ENCODE results near the gene ALG14.
"Not testable (repeated sequence)": the region's sequence is repeated elsewhere in the genome, so short reads cannot be mapped to it uniquely, and the experiment has no call there.

ALG14 gene

DNA sequence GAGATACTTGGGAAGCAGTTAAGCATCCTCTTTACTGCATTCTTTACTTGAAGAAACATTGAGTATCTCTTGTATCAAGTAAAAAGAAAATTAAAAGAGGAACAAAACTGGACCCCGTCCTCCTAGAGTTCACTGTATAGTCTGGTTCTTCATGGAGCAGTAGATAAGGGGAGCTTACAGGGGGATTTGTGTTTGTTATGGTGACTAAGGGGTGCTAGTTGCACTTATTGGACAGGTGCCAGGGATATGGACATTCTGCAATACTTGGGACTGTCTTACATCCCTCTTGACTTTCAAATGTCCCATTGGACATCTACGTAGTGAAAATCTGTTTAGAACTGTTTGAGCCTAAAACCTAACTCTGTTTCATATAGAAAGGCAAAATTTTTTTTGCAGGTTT, 67.2 kb downstream of the ALG14 start:
- DNase-seq = no peak

DNA sequence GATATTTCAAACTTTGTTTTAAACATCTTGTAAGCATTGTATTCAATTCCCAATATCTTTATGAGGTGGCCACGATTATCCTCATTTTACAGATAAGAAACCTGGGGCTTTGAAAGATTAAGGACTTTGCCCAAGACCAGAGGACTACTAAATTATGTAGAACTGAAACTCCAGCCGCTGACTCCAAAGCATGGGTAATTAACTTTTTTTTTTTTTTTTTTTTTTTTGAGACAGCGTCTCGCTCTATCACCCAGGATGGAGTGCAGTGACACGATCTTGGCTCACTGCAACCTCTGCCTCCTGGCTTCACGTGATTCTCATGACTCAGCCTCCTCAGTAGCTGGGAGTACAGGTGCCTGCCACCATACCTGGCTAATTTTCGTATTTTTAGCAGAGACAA, 68.7 kb downstream of the ALG14 start:
- no peak for DNase-seq

DNA sequence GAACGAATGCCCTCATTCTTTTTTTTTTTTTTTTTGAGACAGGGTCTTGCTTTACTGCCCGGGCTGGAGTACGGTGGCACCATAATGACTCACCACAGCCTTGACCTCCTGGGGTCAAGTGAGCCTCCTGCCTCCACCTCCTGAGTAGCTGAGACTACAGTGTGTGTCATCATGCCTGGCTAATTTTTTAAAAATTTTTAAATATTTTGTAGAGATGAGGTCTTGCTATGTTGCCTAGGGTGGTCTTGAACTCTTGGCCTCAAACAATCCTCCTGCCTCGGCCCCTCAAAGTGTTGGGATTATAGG, 69.4 kb downstream of the ALG14 start:
- DNase-seq = no peak

DNA sequence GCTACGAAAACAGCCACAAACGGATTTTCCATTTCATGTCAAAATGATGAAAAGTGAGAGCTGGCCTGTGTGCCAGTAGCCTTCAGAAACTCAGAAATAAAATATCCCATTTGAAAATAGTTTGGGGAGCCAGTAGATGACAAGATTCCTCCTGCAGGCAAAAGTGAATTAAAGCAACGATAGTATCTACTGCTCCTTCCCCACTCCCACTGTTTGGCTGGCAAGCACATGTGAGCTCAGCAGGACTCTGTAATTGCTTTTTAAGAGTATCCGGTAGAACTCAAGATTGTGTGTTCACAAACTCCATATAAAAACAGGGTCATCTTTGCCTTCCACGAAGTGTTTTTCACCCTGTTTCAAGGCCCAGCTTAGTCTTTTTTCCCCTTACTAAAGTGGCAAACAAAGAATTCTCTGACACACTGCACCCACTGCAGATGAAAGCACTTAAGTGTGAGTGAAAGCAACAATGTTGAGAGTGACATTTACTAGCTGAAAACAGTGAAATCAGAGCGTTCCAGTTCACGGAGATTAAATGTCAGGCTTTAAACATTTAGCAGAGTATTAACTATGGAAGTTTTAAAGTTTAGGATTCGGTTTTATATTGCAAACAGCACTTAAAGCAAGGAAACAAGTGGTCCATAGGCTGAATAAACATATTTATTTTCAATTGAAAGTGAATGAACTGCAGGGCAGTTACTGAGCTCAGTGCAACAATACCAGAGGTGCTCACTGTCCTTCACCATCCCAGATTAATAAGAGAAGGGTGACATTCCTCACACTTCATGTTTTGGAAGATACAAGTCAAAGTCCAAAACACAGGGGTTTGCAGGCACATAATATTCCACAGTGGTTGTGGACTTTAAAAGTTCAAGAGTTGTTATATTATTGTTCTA, 70.0 kb downstream of the ALG14 start:
- no peak for DNase-seq

DNA sequence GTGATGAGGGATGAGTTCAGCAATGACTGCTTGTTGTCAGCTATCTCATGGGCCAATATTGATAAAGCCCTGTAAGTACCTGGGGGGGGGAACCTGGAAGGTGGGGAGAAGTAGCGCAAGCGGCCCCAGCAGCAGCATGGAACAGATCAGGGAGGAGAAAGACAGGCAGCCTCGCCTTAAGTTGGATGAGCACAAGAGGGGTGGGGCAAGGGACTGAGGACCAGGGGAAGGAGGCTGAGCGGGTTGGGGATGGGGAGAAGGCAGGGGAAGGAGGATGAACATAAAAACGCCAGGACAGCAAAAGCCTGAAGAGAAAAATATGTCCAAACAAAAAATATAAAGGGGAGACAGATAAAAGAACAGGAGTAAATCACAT, 70.6 kb downstream of the ALG14 start:
- DNase-seq = no peak

DNA sequence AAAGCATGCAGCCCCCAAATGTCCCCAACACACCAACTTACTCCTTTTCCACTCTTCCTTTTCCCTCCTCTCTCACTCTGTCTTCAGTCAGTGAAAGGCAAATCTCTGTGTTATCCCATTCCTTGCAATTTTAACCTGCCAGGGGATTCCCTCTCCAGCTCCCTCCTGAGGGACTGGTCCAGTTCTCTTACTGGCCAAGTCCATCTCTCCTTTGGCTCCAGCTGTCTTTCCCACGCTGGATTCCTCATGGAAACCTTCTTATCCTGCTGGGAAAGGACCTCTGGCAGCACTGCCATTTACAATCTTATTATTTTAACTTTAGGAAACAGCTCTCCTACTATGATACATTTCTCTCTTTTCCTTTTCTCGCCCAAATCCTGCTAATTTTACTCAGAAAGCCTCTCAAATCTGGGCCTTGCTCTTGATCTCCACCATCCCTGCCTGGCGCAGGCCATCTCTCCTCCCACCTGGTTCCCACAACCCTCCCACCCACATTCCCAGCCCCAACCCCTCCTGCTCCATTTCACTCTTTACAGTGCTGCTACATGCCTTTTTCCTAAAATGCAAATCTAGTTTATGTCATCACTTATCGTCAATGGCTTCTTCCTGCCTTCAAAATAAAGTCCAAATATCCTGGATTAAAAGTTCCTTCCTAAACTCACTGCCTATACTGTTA, 73.2 kb downstream of the ALG14 start:
- no peak for DNase-seq

DNA sequence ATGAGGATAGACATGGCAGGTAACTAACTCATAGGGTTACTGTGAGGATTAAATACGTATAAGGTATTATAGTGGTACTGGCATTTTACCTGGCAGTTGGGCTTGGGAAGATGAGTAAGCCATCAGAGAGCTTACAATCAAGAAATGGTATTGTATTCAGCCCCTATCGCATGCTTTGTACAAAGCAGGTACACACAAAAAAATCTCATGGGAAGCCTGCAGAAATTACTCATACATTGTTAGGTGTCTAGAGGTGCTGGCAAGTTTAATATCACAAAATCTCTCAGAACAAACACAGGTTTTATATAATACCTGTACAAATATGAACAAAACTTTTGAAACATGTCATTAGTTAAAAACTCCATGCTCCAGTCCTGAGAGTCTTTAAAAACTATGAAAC, 74.0 kb downstream of the ALG14 start:
- DNase-seq = no peak

DNA sequence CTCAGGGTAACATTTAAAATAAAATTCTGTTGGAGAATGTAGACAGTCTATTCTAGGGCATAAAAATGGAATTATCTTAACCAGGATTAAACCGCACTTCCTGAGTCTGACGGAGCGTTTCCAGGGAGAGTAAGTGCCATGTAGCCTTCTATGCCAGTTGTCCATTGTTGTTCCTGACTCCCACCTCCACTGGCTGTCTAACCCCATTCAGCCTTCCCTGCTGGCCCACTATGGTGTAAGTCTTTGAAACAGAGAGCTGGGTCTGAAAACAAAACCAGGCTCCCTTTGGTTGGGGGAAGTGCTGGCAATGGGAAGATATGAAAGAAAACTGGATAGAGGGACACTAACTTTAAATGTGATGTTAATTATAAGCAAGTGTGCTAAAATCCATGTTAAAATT, 74.6 kb downstream of the ALG14 start:
- DNase-seq = no peak

DNA sequence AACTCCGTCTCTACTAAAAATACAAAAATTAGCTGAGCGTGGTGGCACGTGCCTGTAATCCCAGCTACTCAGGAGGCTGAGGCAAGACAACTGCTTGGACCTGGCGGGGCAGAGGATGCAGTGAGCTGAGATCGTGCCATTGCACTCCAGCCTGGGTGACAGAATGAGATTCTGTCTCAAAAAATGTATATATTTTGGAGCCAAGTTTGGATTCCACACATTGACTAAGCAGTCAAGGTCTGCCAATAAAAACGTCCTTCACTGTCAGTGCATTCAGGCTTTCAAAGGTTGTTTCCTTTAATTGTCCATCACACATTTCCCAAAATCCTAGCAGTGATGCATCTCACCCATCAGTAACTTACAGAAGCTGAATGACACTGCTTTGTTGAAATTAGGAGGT, 77.2 kb downstream of the ALG14 start:
- DNase-seq = not testable (repeated sequence)

DNA sequence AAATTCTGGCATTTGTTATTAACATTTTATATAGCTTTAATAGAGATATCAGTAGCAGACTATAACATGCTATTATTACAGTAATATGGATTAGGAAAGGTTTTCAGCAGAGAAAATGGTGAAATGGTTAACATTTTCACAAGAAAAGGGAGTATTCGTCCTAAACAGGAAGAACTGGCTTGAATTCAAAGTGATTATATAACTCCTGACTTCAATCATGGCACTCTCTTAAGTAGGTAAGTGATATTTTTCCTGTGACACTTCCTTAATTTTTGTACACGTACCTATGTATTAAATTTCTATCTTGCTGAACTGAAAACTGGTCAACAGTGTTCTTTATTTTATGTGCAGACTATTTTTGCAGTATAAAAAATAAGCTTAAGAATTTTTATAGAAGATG, 77.9 kb downstream of the ALG14 start:
- no peak for DNase-seq

DNA sequence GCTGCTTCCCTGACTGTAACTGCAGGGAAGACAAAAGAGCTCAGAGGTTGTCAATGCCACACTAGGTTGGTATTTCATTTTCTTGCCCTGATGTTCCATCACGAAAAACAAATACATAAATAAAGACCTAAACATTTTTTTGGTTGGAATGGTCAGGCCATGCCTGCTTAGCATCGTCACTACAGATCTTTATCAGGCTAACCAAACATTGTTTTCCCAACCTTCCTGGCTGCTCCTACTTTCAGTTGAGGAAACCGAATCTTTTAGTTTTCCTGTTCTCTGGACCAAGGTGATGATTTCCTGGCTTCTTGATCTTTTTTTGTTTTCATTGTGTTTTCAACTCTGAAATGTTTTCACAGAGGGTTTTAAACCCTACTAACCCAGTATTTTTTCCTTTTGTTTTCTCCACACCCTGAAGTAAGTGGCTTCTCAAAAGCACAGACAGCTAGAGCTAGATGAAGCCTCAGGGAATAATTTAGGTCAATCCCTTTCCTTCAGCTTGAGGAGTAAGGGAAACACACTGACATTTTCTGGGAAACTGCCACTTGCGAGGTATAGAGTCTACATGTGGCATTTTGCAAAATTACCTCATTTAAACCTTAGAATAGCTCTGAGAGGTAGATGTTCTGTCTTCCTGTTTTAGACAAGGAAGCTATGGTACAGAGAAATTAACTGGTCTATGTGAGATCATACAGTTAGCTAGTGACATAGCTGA, 78.7 kb downstream of the ALG14 start:
- DNase-seq = no peak

DNA sequence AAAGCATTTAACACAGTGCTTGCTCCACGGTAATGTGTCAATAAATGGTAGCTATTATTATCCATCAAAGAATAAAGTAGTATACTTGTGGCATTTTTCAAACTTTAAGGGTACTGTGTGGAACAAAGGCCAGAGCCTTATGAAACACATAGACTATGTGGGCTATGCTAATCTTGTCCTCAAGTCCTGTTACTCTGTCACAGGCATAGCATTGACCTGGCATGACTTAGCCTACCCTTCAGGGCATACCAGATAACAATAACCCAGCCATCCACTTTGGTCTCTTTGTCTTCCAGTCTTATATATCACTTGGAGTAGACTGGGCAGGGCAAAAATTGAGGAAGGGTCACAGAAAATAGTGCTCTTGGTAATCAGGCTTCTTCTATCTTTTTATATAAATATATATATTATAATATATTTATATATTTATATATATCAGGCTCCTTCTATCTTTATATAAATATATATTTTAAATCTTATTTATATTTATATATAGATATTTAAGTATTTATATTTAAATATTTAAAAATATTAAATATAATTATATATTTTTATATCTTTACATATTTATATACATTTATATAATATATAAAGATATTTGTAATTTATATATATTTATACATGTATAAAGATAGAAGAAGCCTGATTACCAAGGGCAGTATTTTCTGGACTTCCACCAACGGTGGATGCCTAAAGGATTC, 79.7 kb downstream of the ALG14 start:
- DNase-seq = no peak

DNA sequence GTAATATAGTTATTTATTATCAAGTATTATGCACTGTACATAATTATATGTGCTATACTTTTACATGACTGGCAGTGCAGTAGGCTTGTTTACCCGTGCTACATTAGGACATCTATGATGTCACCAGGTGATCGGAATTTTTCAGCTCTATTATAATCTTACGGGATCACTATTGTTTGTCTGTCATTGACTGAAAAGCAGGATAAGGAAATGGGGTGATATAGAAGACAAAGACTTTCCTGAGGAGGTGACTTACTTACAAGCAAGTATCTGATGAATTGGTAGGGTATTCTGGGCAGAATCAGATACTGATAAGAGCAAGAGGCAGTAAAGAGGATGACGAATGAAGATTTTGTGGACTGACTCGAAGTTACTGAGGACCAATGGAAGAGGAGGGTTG, 80.6 kb downstream of the ALG14 start:
- DNase-seq = no peak

DNA sequence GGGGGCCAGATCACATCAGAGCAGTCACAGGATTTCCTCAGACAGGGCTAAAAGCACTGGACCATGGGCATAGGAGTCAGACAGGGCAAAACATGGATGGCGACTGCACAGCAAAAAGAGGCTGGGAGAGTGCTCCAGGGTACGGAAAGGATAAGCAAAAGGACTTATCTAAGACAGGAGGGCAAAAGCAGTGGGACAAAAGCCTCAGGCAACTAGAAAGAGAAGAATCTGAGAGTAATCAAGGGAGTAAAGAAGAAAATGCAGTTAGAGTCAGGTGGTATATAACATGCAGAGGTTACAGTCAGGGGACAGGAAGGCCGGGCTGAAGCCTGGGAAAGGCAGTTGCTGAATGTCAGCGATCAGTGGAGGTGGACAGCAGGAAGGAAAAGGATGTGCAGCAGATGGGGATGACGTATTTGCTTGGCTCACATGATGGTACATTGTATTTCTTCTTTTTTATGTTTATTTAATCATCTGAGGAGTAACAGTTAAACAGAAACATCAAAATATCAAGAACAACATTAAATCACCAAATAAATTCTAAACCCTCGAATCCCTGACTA, 82.8 kb downstream of the ALG14 start:
- DNase-seq = no peak

DNA sequence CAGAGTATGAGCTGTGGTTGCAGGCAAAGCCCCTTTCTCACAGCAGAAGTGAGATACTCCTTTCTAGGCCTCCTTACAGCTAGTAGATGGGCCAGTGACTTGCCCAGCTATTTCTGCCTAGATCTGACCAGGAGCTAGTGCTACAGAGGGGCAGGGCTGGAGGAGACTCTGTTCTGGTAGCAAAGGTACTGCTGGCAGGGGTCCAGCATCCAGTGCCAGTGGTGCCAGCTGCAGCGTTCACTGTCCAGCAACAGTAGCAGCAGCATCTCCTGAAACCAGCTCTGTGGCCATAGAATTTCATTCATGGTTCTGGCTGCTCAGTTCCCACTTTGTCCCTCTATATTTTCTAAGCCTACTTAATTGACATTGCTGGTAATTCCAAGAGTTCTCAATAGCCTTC, 83.4 kb downstream of the ALG14 start:
- no peak for DNase-seq

DNA sequence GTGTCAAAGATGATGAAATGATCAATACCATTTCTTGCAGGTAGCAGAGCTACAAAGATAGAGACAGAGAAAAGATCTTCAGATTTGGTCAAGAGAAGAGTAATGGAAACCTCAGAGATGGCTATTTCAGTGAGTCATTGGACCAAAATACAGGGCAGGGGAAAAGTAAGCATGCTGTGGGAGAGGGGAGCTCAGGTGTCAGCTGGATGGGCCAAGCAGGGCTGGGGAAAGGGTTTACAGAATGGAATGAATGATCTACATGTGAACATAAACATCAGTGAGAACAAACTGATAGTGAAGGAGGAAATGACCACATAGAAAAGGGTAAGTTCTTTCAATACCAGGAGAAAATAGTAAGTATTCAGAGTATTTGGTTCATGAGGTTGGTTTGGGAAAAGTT, 84.4 kb downstream of the ALG14 start:
- no peak for DNase-seq

DNA sequence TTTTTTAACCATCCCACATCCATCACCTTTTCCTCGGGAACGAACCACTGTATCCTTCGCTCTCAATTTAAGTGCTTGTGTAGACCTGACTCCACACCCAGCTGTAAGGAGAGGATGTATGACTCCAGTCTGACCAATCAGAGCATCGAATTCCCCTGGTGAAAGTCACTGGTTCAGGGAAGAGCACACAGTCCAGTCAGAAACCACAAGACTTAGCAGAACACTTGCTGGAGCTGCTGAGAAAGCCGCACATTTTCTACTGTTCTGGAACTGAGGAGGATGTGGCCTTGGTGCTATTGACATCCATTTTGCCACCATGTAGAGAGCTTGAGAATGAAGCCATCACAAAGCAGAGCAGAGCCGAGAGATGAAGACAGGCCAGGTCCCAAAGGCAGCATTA, 86.0 kb downstream of the ALG14 start:
- DNase-seq = no peak

DNA sequence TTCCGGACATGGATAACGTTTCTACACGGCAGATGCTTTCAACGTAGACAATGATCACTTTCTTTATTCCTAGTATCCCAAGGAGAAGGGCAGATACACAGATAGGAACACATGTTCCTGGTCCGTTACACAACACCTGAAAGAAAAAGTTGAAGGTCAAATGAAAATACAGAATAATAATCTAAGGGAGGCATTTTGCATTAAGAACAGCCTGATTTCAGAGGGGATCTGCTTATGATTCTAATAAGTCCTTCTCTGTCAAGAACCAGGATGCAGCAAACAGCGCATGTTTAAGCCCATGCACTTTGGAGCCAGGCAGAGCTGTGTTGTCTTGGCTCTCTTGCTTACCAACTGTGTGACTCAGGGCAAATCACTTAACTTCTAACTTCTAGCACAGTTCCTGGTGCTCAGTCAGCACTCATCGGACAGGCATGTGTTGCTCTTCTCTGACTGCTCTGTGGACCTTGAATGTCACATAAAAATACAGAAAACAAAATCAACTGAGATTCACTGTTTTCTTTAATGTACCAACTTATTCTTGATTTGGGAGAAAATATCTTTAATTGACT, 89.5 kb downstream of the ALG14 start:
- DNase-seq = no peak

DNA sequence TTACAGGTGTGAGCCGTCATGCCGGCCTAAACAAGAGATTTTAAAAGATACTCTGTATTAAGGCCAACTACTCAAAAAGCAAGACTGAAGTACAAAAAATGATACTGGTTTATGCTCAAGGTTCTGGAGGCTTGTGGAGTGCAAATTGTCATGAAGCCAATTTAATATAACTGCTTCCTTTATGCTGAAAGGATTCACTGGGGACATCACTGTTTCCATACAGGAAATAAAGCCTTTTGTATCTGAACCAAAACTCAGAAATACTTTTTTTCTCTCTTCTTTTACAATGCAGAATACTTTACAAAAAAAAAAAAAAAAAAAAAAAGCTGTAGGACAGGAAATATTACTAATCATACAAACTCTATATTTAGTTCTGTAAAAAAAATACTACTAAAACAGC, 90.4 kb downstream of the ALG14 start:
- DNase-seq = no peak

DNA sequence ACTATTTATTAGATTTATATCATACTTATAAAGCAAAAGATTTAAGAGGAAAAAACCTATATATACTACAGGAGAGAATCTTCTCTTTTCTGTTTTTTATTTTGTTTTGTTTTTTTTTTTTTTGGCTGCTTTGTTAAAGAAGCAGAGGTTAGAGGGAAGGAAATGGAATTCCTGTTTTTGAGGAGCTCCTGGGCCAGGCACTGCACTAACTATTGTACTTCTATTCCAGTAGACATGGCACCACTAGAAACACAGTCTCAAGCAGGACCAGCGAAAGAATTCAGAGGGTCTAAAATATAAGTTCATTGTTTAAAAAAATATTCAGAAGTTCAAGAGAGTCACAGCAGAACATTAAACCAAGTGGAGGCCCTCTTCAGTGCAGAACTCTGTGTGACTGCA, 91.2 kb downstream of the ALG14 start:
- no peak for DNase-seq

DNA sequence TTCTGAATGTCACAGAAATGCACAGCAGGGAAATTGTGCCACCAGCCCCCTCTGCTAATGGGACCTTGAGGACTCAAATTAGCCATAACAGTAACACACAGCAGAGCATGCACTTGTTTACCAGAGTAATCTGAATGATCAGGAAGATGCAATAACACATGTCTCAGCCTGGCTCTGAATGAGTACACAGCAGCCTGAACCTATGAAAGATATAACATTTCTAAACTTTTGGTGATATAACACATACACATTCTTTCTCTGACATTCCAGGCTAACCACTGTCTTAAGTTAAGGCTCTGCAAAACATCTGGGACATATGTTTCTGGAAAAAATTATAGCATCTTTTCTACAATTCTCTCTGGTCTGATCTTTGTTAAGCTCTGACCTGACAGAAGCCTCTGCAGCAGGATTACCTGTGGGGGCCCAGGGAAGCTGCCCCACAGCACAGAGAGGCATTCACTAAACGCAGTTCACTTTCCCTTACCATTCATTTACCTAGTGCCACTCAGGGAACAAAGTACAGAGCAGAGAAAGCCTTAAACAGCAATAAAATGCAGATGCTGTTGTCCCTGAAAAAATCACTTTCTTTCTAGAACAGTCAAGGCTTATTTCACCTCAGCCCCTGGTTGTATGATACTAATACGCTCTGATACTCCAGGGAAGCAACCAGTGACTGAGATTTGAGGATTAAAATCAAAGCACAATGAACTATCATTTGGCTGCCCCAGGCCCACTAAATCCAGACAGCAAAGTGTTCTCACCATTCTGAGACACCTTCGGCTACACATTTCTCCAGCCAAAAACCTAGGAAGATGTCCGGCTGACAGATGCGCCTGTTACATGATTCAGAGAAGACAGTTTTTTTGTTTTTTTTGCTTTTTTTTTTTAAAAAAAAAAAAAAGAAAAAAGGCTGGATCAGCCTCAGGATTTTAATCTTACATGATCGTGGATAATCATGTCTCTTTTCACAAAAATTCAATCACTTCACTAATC, 91.9 kb downstream of the ALG14 start:
- no peak for DNase-seq
